SKM-1 (cell line): Measurements from ENCODE around the gene ZC3H7B.
"Not testable (repeated sequence)": the region's sequence is repeated elsewhere in the genome, so short reads cannot be mapped to it uniquely, and the experiment has no call there.

Experiments used
- DNase-seq: peaks from one replicate; lab custom pipeline; 2025; ENCODE audit not compliant: unreplicated experiment; lab: John Stamatoyannopoulos, UW

Gene ZC3H7B

DNA sequence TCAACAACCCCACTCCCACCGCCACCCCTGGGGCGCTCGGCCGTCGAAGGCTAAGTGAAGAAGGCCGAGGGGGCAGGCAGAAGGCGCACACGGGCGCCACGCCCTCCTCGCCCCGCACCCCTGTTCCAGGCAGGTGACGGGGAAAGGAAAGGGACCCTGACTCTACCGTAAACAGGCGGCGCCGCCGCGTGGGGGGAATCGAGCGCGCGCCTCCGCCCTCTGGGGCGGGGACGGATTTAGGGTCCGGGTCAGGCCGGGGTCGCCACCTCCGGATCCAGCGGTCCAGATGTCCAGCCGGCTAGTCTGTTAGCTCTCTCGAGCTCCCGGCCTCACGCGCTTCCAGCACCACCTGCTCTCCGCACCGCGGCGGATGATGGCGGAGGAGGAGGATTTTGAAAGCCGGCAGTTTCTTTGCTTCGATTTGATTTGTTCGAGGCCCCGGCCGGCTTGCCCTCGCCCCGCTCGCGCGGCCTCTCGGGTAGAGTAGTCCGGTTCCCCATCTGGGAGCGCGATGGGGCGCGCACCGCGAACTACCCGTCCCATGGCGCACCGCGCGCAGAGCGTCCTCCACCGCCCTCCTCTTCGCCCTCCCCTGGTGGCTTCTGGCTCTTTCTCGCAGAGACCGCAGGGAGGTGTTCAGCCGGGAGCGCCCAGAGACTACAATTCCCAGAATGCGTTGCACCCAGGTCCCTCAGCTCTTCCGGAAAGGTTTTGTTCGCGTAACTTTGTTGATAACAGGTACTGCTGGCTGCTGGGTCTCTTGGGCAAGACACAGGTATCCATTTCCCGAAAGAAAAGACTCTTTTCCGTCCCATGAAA lies 15.3 kb upstream of the ZC3H7B start, which contains the start of gene RANGAP1:
TSS of gene RANGAP1 (minus strand) at position 368 of the 819 bp plus-strand sequence. CDS start 5,143 bp downstream, outside the sequence.
- DNase-seq: peak; percentile 98

DNA sequence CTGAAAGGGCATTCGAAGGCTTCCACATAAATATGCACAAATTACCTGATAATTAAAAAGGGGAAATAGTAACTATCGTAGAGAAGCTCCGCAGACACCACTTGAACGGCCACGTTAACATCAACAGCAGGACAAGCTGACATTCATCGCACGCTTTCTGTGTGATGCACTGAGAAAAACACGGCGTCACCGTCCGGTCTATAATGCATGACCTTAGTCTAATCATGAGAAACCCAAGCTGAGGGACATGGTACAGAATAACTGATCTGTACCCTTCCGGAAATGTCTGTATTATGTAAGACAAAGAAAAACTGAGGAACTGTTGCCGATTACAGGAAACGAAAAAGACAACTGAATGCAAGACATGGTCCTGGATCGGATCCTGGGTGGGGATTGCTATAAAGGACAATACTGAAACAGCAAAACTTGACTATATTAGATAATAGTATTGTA lies 14.7 kb upstream of the ZC3H7B start:
- DNase-seq: peak; percentile 73

DNA sequence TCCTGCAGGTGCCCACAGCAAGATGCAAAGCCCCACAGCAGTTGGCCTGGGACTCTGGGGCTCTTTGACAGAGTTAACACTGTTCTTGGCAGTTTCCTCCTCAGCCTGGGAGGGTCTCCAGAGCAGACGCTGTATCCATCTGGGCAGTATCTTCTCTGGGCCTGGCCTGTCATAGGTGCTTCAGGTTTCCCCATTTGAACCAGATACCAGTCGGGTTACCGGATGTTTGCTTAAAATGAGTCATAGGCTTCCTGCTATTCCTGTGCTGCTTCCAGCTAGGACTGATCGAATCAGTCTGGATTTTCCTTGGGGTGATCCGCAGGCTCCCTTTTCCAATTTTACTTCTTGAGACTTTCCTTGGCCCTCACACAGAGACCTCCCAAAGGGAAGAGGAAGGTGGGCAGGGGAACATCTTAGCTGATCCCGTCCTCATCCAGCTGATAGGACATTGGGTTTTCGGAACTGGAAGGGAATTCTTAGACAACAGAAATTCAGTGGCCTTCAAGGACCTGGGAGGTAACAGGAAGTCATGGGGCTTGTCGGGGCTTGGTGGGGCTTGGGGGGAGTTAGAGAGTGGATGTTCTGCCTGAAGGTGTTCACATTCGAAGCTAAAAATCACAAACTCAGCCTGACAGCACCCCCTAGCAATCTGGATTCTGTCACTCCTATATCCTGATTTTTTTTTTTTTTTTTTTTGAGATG lies 12.9 kb upstream of the ZC3H7B start:
- DNase-seq: no peak

DNA sequence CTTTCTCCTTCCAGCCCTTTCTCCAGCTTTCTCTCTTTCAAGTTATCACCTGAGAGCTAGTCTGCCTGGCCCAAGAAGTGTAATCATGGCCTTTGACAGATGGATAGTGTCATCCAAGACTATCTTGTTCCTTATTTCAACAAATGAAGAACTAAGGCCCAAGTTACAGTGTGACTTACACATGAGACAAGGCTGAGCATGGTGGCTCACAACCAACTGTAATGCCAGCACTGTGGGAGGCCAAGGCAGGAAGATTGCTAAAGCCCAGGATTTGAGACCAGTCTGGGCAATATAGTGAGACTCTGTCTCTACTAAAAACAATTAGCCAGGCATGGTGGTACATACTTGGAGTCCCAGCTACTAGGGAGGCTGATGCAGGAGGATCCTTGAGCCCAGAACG lies 11.7 kb upstream of the ZC3H7B start:
- DNase-seq: no peak

DNA sequence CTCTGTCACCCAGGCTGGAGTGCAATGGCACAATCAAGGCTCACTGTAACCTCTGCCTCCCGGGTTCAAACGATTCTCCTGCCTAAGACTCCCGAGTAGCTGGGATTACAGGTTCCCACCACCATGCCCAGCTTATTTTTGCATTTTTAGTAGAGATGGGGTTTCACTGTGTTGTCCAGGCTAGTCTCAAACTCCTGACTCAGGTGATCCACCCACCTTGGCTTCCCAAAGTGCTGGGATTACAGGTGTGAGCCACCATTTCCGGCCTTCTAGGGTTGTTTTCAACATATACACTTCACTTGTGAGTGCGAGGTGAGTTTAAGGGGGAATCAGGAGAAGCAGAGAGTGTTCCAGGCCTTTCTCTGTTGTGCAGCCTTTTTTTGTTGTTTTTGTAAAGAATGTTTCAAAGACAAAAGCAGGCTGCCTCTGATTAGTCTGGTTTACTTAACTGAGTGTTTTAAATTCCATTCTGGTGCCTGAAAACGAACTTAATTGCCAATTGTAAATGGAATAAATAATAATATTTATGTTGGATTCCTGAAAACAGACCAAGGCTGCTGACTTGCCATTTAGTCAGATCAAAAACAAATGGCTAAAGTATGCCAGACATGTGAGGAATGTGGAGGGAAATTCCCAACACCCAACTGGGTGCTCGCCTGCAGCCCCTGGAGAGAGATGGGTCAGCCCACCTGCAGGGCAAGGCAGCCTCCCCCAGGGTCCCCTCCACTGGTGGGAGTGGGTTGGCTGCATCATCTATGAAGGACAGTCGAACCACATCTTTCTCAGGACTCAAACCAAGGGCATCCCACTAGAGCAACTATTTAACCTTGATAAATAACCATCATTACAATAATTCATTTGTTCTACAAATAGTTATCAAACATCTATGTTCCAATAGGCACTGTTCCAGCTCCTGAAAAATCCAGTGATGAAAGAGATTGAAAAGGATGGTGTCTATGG lies 10.8 kb upstream of the ZC3H7B start:
- DNase-seq: no peak

DNA sequence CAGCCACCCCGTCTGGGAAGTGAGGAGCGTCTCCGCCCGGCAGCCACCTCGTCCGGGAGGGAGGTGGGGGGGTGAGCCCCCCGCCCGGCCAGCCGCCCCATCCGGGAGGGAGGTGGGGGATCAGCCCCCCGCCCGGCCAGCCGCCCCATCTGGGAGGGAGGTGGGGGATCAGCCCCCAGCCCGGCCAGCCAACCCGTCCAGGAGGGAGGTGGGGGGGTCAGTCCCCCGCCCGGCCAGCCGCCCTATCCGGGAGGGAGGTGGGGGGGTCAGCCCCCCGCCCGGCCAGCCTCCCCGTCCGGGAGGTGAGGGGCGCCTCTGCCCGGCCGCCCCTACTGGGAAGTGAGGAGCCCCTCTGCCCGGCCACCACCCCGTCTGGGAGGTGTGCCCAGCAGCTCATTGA lies 6.5 kb upstream of the ZC3H7B start:
- DNase-seq: not testable (repeated sequence)

DNA sequence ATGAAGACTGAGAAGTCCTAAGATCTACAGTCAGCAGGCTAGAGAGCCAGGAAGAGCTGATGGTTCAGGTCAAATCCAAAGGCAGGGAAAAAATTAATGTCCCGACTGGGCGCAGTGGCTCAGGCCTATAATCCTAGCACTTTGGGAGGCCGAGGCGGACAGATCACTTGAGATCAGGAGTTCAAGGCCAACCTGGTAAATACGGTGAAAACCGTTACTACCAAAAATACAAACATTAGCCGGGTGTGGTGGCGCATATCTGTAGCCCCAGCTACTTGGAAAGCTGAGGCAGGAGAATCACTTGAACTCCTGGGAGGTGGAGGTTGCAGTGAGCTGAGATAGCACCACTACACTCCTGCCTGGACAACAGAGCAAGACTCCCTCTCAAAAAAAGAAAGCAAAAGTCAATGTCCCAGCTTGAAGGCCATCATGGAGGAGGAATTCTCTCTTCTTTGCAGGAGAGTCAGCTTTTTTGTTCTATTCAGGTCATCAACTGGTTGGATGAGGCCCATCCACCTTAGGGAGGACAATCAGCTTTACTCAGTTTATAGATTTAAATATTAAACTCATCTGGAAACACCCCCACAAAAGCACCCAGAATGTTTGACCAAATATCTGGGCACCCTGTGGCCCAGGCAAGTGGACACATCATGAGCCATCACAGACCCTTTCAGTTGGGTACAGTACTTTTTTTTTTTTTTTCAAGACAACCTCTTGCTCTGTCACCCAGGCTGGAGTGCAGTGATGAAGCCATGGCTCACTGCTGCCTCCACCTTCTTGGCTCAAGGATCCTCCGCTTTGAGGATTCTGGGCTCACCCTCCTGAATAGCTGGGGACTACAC lies 4.3 kb upstream of the ZC3H7B start:
- no peak for DNase-seq

DNA sequence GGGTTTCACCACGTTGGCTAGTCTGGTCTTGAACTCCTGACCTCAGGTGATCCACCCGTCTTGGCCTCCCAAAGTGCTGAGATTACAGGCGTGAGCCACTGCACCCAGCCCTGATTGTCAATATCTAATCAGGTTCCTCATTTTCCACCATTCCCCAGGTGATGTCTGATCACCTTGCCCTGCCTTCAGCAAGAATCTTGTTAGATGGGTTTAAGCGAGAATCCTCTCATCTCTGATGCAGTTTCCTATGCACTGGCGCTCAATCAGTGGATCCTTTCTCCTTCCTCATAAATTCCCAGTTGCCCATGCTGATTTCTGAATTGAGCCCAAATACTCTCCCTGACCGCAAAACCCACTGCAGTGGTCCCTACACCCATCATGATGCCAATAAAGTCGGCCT lies 664 bp upstream of the ZC3H7B start:
- no peak for DNase-seq

DNA sequence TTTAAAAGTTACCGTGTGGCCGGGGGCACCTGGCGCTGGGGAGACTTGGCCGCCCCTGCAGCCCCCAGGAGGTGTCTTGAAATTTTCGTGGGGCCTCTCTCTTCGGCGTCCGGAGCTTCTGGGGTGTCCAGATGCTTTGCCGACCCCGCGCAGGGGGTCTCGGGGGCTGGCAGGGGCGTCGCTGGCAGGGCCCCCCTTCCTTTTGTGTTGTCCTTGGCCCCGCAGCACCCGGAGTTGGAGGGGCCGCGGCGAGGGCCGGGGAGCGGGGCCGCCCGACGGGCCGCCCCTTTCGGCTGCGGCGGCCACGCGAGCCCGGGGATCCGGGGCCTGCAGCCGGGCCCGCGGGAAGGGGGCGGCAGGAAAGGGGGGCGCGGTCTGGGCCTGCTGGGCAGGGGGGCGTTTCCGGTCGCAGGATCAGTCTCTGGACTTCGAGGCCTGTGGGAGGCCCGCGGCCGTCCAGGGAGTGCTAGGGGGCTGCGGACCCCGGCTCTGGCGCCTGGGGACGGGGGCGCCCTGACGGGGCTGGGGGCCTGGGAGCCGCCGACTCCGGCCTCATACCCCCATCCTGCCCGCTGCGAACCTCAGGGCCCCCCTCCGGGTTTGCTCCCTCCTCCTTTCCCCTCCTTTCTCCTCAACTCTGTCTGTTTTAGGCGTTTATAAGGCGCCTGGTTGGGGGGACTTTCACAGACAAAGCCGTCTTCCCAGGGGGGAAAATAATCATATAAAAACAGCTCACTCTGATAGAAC lies 869 bp downstream of the ZC3H7B start:
- no peak for DNase-seq

DNA sequence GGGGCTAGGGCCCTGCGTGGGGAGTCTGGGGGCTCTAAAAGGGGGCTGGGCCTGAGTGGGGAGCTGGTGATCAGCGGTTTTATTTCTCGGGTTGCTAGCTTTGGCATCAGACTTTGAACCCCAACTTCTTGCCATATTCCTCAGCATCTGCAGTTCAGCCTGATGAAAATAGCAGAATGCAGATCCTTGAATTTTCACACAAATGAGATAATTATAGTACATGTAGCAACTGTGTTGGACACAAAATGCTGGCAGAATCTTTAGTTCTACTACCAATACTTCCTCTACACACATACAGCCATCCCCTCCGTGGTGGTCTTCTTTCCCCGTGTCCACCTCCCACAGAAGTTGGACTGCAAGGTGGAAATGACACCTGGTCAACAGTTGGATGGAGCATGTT lies 1.5 kb downstream of the ZC3H7B start:
- DNase-seq: no peak

DNA sequence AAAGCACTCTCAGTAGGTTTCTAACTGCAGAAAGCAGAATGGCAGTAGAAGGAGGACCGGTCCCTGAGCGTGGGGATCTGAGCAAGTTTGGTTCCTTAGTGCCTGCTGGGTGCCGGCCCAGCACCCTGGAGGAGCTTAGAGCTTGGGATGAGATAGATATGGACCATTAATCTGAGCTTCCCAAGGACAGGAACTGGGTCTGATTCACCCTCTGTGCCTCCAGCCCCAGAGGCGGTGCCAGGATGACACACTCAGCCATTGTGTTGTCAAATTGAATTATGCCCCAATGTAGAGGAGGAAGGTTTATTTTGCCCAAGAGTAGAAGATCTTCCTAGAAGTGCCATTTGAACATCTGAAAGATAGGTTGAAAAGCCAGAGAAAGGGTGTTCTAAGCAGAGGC lies 4.3 kb downstream of the ZC3H7B start:
- no peak for DNase-seq

DNA sequence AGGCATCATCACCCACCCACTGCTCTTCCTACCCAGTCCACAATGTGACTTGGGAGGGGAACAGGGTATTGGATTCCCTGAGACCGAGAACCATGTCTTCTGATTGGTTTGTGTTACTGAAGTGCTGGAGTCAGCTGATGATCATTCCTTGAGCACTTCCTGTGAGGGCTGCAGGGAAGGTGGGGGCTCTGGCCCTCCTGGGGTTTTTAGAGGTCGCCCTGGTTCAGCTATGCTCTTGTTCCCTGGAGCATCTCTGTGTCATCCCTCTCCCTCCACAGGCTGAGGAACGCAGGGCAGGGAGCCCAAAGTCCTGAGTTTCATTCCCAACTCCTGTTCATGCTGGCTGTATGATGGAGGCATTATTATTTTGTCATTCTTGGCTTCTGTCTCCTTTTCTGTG lies 6.7 kb downstream of the ZC3H7B start:
- no peak for DNase-seq

DNA sequence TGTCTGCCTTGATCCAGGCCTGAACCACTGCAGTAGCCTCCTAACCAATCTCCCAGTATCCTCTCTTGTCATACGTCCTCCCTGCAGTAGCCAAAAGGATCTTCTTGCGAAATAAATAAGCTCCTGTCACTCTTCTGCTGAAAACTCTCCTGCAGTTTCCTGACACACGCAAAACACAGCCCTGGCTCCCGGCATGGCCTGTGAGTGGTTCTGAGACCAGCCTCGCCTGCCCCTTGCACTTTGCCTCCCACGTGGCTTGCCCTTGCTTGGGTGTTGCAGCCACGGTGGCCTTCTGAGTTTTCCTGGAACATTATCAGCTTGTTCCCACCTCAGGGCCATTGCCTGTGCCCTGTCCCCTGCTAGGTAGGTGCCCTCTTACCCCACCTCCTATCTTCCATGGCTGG lies 7.2 kb downstream of the ZC3H7B start:
- no peak for DNase-seq

DNA sequence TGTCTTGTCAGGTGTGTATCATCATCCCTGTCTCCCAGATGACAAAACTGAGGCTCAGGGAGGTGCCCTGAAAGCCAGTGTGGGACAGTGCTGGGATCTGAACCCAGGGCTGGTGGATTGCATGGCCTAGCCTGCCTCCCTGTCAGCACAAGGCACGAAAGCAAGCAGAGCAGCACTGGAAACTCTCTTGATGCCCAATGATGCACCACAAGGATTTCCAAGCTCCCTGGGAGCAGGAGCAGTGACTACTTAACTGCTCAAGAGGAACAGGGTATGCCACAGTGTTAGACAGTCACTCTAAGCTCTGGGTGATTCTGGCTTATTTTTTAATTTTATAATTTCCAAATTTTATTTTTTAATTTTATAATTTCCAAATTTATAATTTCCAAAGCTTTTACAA lies 9.0 kb downstream of the ZC3H7B start:
- DNase-seq: no peak

DNA sequence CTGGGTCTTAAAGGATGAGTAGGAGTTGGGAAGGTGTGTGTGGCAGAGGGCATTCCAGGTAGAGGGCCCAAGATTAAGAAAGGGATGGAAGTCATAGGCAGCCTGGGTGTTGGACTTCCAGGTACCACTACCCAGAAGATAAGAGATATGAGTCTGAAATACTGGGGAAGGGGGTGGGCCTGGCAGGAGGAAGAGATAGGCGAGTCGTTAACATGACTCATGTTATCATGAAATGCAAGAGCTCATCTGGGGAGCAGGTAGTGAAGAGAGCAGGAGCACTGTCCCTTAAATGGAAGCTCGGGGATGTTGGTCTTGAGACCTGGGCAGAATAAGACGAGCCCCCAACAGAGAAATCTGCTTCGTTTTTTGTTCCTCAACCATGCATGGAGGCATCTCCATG lies 10.2 kb downstream of the ZC3H7B start:
- no peak for DNase-seq

DNA sequence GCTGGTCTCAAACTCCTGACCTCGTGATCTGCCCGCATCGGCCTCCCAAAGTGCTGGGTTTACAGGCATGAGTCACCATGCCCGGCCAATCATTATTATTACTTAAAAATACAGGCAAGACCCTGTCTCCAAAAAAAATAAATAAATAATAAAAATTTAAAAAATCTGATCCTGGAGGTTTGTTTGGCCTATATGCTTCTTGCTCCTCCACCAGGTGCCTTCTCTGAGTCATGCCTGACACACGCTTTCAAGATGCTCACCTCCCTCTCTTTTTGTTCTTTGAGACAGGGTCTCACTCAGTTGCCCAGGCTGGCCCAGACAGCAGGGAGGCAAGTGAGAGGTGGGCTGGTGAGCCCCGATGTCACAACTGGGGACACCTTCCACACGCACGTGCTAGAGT lies 13.5 kb downstream of the ZC3H7B start:
- no peak for DNase-seq

DNA sequence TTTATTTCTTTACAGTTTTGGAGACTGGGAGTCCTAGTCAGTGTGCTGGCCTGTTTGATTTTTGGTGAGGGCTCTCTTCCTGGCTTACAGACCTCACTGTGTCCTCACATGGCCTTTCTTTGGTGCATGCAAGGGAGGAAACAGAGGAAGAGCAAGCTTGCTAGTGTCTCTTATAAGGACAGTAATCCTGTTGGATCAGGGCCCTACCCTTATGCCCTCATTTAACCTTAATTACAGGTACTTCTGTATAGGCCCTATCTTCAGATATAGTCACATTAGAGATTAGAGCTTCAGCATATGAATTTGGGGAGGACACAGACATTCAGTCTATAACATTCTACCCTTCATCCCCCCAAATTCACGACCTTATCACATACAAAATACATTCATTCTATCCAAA lies 14.3 kb downstream of the ZC3H7B start:
- DNase-seq: no peak

DNA sequence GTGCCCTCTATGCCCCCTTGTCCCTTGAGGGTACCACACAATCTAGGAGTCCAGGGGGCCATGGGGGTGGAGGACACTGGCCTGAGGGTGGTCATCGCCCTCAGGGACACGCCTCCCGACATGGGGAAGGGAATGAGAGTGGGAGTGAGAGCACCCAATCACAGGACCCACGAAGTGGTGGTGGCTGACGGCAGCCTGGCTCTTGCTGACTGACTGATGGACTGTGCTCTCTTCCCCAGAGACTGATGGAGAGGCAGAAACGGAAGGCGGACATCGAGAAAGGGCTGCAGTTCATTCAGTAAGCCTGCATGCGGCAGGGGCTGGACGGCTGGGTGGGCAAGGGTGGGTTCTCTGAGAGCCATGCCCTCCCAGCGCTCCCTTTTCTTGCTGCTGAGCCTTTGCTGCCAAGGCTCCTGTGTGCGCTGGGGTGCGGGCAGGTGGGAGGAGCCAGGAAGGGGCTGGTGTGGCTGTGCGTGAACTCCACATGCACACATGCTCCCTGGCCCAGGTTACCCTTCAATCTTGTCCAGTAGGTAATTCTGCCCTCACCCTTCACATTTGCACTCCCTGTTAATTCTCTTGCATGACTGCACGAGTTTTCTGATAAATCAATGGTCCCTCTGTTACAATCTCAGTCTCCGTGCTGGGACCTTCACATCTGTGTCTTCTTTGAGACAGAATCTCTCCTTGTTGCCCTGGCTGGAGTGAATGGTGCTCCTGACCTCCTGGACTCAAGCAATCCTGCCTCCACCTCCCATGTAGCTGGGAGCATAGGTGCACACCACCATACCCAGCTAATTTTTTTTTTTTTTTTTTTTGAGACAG lies 19.3 kb downstream of the ZC3H7B start:
- DNase-seq: no peak
